GM12878 (cell line): ENCODE measurements around the gene PCDHB13.

ENCODE experiments used
- ATF3 ChIP-seq: IDR thresholded peaks from 2 replicates; pipeline ENCODE4 v1.6.1; 2011; ENCODE audit warnings: low read depth, mild to moderate bottlenecking, low read length, moderate library complexity, borderline replicate concordance; ENCODE audit errors: extremely low read depth
- CBFB ChIP-seq: IDR thresholded peaks from 2 replicates; pipeline ENCODE4 v1.6.1; 2016; ENCODE audit warnings: antibody characterized with exemption, low read depth
- CTCF ChIP-seq, 3 experiments: IDR thresholded peaks in 2 of 3; conservative IDR thresholded peaks in 1 of 3; 2 replicates each; pipeline ENCODE4 v1.5.1; 2011; ENCODE audit warnings: low read depth in 3 of 3, low read length in 3 of 3, mild to moderate bottlenecking in 3 of 3, control low read depth in 2 of 3, moderate library complexity in 2 of 3, inconsistent platforms in 1 of 3, mixed read lengths in 1 of 3; ENCODE audit not compliant: control insufficient read depth in 2 of 3, insufficient read depth in 1 of 3; ENCODE audit errors: extremely low read depth in 1 of 3
- IKZF1 ChIP-seq: fragments of 450-650 bp; conservative IDR thresholded peaks from 2 replicates; pipeline ENCODE4 v1.6.1; 2017; ENCODE audit warnings: antibody characterized with exemption, mild to moderate bottlenecking
- IRF5 ChIP-seq: fragments of 450-650 bp; IDR thresholded peaks from 2 replicates; pipeline ENCODE4 v1.6.1; 2017; ENCODE audit warnings: borderline replicate concordance
- POLR2A ChIP-seq: IDR thresholded peaks from 2 replicates; pipeline ENCODE4 v1.6.1; 2011; ENCODE audit warnings: low read depth, mild to moderate bottlenecking, low read length
- RAD21 ChIP-seq: IDR thresholded peaks from 2 replicates; pipeline ENCODE4 v1.6.1; 2011; ENCODE audit warnings: mild to moderate bottlenecking, low read depth, low read length, moderate library complexity; ENCODE audit not compliant: insufficient read depth
- TF ChIP-seq, protein P1 (sequence below): IDR thresholded peaks from 2 replicates; pipeline ENCODE4 v1.6.1; 2012; ENCODE audit warnings: low read depth, low read length, improper control_type of control experiment

- no peak for TF ChIP-seq ATF3
- TF ChIP-seq IRF5: no peak
- no peak for TF ChIP-seq POLR2A
- TF ChIP-seq, protein P1, sequence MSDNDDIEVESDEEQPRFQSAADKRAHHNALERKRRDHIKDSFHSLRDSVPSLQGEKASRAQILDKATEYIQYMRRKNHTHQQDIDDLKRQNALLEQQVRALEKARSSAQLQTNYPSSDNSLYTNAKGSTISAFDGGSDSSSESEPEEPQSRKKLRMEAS: no peak
- no peak for TF ChIP-seq IKZF1
- TF ChIP-seq CBFB: no peak
- peak; percentile 35; the same call in 1 of the 2 replicates for TF ChIP-seq RAD21
- TF ChIP-seq CTCF (IDR thresholded peaks at IDR 0.05 in 2 of 3, conservative IDR thresholded peaks at IDR 0.05 in 1 of 3; ENCODE audit: control insufficient read depth in 2 of 3, extremely low read depth in 1 of 3, insufficient read depth in 1 of 3, low read depth in 3 of 3, low read length in 3 of 3): peak in 2 of 3 experiments; percentile 7 to 31; a peak in 1 of 6 replicates
Measured at GRCh38 chr5:141172381-141173204, 41.1 kb upstream of the PCDHB13 start, which contains the start of gene PCDHB7.
